ENCODE results near the gene PSG6.
"Not testable (repeated sequence)": the region's sequence is repeated elsewhere in the genome, so short reads cannot be mapped to it uniquely, and the experiment has no call there.

- not testable (repeated sequence) for TF ChIP-seq ZBTB20 (tag by site-specific recombination; IDR thresholded peaks at IDR 0.05); TCF7L2 (IDR thresholded peaks at IDR 0.05; ENCODE audit: borderline replicate concordance, low read depth, low read length); FEZF1 (tag by site-specific recombination; IDR thresholded peaks at IDR 0.05); ZNF146 (tag by site-specific recombination; IDR thresholded peaks at IDR 0.05); CTCF (tag by site-specific recombination; IDR thresholded peaks at IDR 0.05); YY1 (tag by site-specific recombination; IDR thresholded peaks at IDR 0.05); ZNF416 (tag by site-specific recombination; IDR thresholded peaks at IDR 0.05); ZBTB7A (tag by site-specific recombination; IDR thresholded peaks at IDR 0.05; ENCODE audit: low read depth); ZNF214 (tag by site-specific recombination; IDR thresholded peaks at IDR 0.05; ENCODE audit: borderline replicate concordance); ZNF362 (tag by site-specific recombination; IDR thresholded peaks at IDR 0.05); ZNF133 (tag by site-specific recombination; IDR thresholded peaks at IDR 0.05); ZSCAN30 (tag by site-specific recombination; IDR thresholded peaks at IDR 0.05); ZNF121 (tag by site-specific recombination; IDR thresholded peaks at IDR 0.05)
These were observed 41.1 kb downstream of the PSG6 start for GRCh38 chr19:42876596-42876995.
